H9 (cell line): ENCODE results near the gene PATL1. TPM values are rescaled to one million over a fixed set of nuclear protein-coding genes. Genes with fewer than 3 reads are reported as not detected.

Experiments used
- DNase-seq: peaks from one replicate; pipeline ENCODE4 v3.0.0-alpha.2; 2017
- H2AFZ ChIP-seq: one replicate; pipeline ENCODE4 v1.6.1; 2013; ENCODE audit warnings: mild to moderate bottlenecking, low read length, control low read depth, moderate library complexity
- H2AK5ac ChIP-seq: 2 replicates; pipeline ENCODE4 v1.6.1; 2013; ENCODE audit warnings: low read length, control low read depth, mixed read lengths; ENCODE audit not compliant: insufficient read length
- H2BK120ac ChIP-seq: one replicate; pipeline ENCODE4 v1.6.1; 2013; ENCODE audit warnings: low read depth, mild to moderate bottlenecking, low read length, control low read depth, inconsistent platforms; ENCODE audit not compliant: poor library complexity, severe bottlenecking
- H2BK12ac ChIP-seq: 2 replicates; pipeline ENCODE4 v1.6.1; 2013; ENCODE audit warnings: low read length, control low read depth, mixed read lengths, low read depth; ENCODE audit not compliant: insufficient read length
- H2BK15ac ChIP-seq: 2 replicates; pipeline ENCODE4 v1.6.1; 2013; ENCODE audit warnings: low read depth, low read length, control low read depth
- H2BK20ac ChIP-seq: one replicate; pipeline ENCODE4 v1.6.1; 2013; ENCODE audit warnings: low read depth, mild to moderate bottlenecking, low read length, control low read depth, inconsistent platforms; ENCODE audit not compliant: poor library complexity, severe bottlenecking
- H2BK5ac ChIP-seq: 2 replicates; pipeline ENCODE4 v1.6.1; 2013; ENCODE audit warnings: low read length, control low read depth, mixed read lengths; ENCODE audit not compliant: insufficient read length
- H3K14ac ChIP-seq: 2 replicates; pipeline ENCODE4 v1.6.1; 2013; ENCODE audit warnings: low read length, control low read depth; ENCODE audit not compliant: insufficient read depth
- H3K18ac ChIP-seq: 2 replicates; pipeline ENCODE4 v1.6.1; 2013; ENCODE audit warnings: low read depth, mild to moderate bottlenecking, mixed read lengths, low read length, control low read depth; ENCODE audit not compliant: insufficient read length
- H3K23ac ChIP-seq: 2 replicates; pipeline ENCODE4 v1.6.1; 2013; ENCODE audit warnings: low read length, control low read depth, mixed read lengths, low read depth; ENCODE audit not compliant: insufficient read length
- H3K23me2 ChIP-seq: 2 replicates; pipeline ENCODE4 v1.6.1; 2013; ENCODE audit warnings: low read depth, mild to moderate bottlenecking, mixed read lengths, low read length, control low read depth; ENCODE audit not compliant: insufficient read length, poor library complexity, severe bottlenecking
- H3K27ac ChIP-seq: 2 replicates; pipeline ENCODE4 v1.5.1; 2013; ENCODE audit warnings: low read length, control low read depth, mixed read lengths, low read depth; ENCODE audit not compliant: insufficient read length
- H3K27me3 ChIP-seq: 2 replicates; pipeline ENCODE4 v1.6.1; 2013; ENCODE audit warnings: low read length, control low read depth, inconsistent platforms; ENCODE audit not compliant: insufficient read depth
- H3K4ac ChIP-seq: 2 replicates; pipeline ENCODE4 v1.6.1; 2013; ENCODE audit warnings: low read depth, mild to moderate bottlenecking, control low read depth, inconsistent platforms, low read length, moderate library complexity
- H3K4me1 ChIP-seq: 2 replicates; pipeline ENCODE4 v1.6.1; 2013; ENCODE audit warnings: low read length, control low read depth, inconsistent platforms; ENCODE audit not compliant: insufficient read depth
- H3K4me2 ChIP-seq: 2 replicates; pipeline ENCODE4 v1.6.1; 2013; ENCODE audit warnings: low read length, control low read depth, mixed read lengths; ENCODE audit not compliant: insufficient read length, insufficient read depth
- H3K56ac ChIP-seq: 2 replicates; pipeline ENCODE4 v1.6.1; 2013; ENCODE audit warnings: low read depth, mild to moderate bottlenecking, mixed read lengths, low read length, control low read depth; ENCODE audit not compliant: insufficient read length
- H3K79me1 ChIP-seq: 2 replicates; pipeline ENCODE4 v1.6.1; 2013; ENCODE audit warnings: low read depth, mild to moderate bottlenecking, moderate library complexity, low read length, control low read depth, inconsistent platforms; ENCODE audit not compliant: insufficient read depth, poor library complexity, severe bottlenecking
- H3K79me2 ChIP-seq: 2 replicates; pipeline ENCODE4 v1.6.1; 2013; ENCODE audit warnings: low read length, control low read depth, inconsistent platforms; ENCODE audit not compliant: insufficient read depth
- H3K9ac ChIP-seq: 2 replicates; pipeline ENCODE4 v1.6.1; 2013; ENCODE audit warnings: low read length, control low read depth, mixed read lengths; ENCODE audit not compliant: insufficient read length; ENCODE audit errors: extremely low read depth
- H3K9me3 ChIP-seq: one replicate; pipeline ENCODE4 v1.6.1; 2013; ENCODE audit warnings: low read depth, low read length, inconsistent platforms; ENCODE audit not compliant: control insufficient read depth
- H3T11ph ChIP-seq: one replicate; pipeline ENCODE4 v1.6.1; 2013; ENCODE audit warnings: mild to moderate bottlenecking, low read length, control low read depth, inconsistent platforms
- H4K20me1 ChIP-seq: one replicate; pipeline ENCODE4 v1.6.1; 2013; ENCODE audit not compliant: control insufficient read depth, insufficient read length, insufficient read depth
- H4K5ac ChIP-seq: 2 replicates; pipeline ENCODE4 v1.6.1; 2013; ENCODE audit warnings: low read depth, mild to moderate bottlenecking, mixed read lengths, low read length, control low read depth; ENCODE audit not compliant: insufficient read length
- H4K8ac ChIP-seq: replicated peaks from 2 replicates; pipeline ENCODE4 v1.6.1; 2013; ENCODE audit warnings: low read length, control low read depth, mixed read lengths, low read depth; ENCODE audit not compliant: insufficient read length
- H4K91ac ChIP-seq: 2 replicates; pipeline ENCODE4 v1.6.1; 2013; ENCODE audit warnings: low read depth, mild to moderate bottlenecking, moderate library complexity, mixed read lengths, low read length, control low read depth; ENCODE audit not compliant: insufficient read length
- H3K27ac Mint-ChIP-seq, 3 experiments: 2 replicates in 2 of 3; 3 replicates in 1 of 3; pipeline ENCODE4 v1.8.0; 2020 to 2021; ENCODE audit warnings: mixed read lengths in 3 of 3, mild to moderate bottlenecking in 1 of 3, moderate library complexity in 1 of 3
- H3K27me3 Mint-ChIP-seq: 2 replicates; pipeline ENCODE4 v1.8.0; 2021; ENCODE audit warnings: low read depth, mild to moderate bottlenecking, moderate library complexity, mixed read lengths
- H3K36me3 Mint-ChIP-seq, 3 experiments: 2 replicates in 2 of 3; 3 replicates in 1 of 3; pipeline ENCODE4 v1.8.0; 2020 to 2021; ENCODE audit warnings: low read depth in 3 of 3, mixed read lengths in 3 of 3; ENCODE audit not compliant: insufficient read depth in 1 of 3
- H3K4me1 Mint-ChIP-seq, 2 experiments: 2 replicates each; pipeline ENCODE4 v1.8.0; 2020; ENCODE audit warnings: mixed read lengths in 2 of 2
- H3K4me3 Mint-ChIP-seq, 2 experiments: 2 replicates in 1 of 2; 3 replicates in 1 of 2; pipeline ENCODE4 v1.8.0; 2020 to 2021; ENCODE audit warnings: mild to moderate bottlenecking in 2 of 2, mixed read lengths in 2 of 2, moderate library complexity in 1 of 2
- H3K9me3 Mint-ChIP-seq, 2 experiments: 2 replicates in 1 of 2; 3 replicates in 1 of 2; pipeline ENCODE4 v1.8.0; 2020; ENCODE audit warnings: mild to moderate bottlenecking in 2 of 2, mixed read lengths in 2 of 2, moderate library complexity in 1 of 2
- WGBS: extraction: QIAGEN DNeasy Blood & Tissue Kit; methylation state at CpG from one replicate; pipeline ENCODE4 v1.1.7; 2013; ENCODE audit warnings: missing lambda C conversion rate, low lambda C conversion rate, mixed read lengths; ENCODE audit not compliant: insufficient read length; ENCODE audit errors: extremely low coverage; 5-methylcytosine and 5-hydroxymethylcytosine counted together
- total RNA-seq: library from RNA; stranded (reverse); gene quantifications from 2 replicates; pipeline ENCODE4 v1.2.1, GENCODE V29; 2021
- TF ChIP-seq, protein P1 (sequence below): fragments of 200-600 bp; sonication (generic); conservative IDR thresholded peaks from 3 replicates; pipeline ENCODE4 v1.8.0; 2021; ENCODE audit warnings: antibody characterized with exemption, mild to moderate bottlenecking

Gene PATL1
- total RNA-seq, 1 experiment from 2014 or later, result 31.4 TPM

DNA sequence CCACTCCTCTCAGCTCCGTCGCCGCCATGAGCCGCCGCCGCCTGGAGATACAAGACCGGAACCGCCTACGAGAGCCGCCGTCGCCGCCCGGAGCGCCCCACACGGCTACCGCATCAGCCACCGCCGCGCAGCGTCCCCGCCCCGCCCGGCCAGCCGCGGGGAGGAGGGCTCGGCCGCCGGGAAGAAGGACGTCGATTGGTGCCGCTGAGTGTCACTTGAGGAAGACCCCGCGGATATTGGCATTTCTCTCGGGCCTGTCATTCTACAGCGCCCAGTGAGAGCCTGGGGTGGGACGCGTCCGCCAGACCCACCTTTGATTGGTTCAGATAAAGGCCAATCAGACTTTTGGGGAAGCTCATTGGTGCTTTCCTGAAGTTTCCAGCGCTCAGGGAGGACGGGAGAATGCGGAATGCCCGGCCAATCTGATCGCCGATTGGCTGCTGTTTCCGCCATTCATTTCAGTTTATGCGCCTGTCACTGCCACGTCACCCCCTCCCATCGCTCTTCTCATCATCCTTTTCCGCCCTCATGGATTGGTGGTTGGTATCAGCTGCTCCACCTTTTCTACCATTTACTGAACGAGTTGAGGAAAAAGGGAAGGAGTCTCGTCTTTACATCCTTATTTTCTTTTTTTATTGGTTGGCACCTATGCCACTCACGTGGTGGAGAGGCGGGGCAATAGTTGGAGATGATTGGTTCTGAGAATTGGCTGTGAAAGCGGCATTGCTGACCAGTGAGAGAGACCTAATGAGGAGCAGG lies 53.0 kb downstream of the PATL1 start, which contains the start of gene OSBP:
Gene OSBP, minus strand, starts transcription at position 138 of the 759 bp plus-strand sequence. Its CDS starts 110 bp downstream, at position 28.
- Mint-ChIP-seq H3K27me3 (no peaks in the 10 kb centered on the region), H3K27ac (peak within 1 kb of the TSS; percentile 99 to 100 (median 99)), H3K4me1 (peaks cover 14 to 16% of the 10 kb centered on the region in 2 experiments), H3K9me3 (no peaks in the 10 kb centered on the region; a peak in 1 of 5 replicates), H3K4me3 (peak within 1 kb of the TSS; percentile 89 to 93), H3K36me3 (peaks cover 0 to 13% (median 6%) of the 10 kb centered on the region in 3 experiments; a peak in 4 of 7 replicates)
- Histone ChIP-seq H3K27me3 (no peaks in the 10 kb centered on the region), H2BK5ac (no peak within 1 kb of the TSS), H3K56ac (no peak within 1 kb of the TSS), H3K9ac (peak within 1 kb of the TSS; percentile 74), H2BK120ac (no peak within 1 kb of the TSS), H3T11ph (no peak within 1 kb of the TSS), H2AFZ (peak within 1 kb of the TSS; percentile 87), H3K79me2 (peaks cover 16% of the 10 kb centered on the region; the same call in 1 of the 2 replicates), H3K27ac (peak within 1 kb of the TSS; percentile 61), H2BK20ac (no peak within 1 kb of the TSS), H3K23me2 (peaks cover 10% of the 10 kb centered on the region), H3K14ac (no peak within 1 kb of the TSS), H3K4ac (no peak within 1 kb of the TSS), H2AK5ac (no peak within 1 kb of the TSS), H4K5ac (no peak within 1 kb of the TSS), H3K4me1 (peaks cover 2% of the 10 kb centered on the region; the same call in 1 of the 2 replicates), H4K20me1 (no peaks in the 10 kb centered on the region), H3K18ac (peak within 1 kb of the TSS; percentile 23), H3K23ac (no peak within 1 kb of the TSS), H3K79me1 (peaks cover 3% of the 10 kb centered on the region), H2BK12ac (no peak within 1 kb of the TSS), H4K91ac (no peak within 1 kb of the TSS), H3K4me2 (peak within 1 kb of the TSS; percentile 92), H4K8ac (no peak within 1 kb of the TSS), H2BK15ac (no peak within 1 kb of the TSS), H3K9me3 (no peaks in the 10 kb centered on the region)
- TF ChIP-seq, protein P1, sequence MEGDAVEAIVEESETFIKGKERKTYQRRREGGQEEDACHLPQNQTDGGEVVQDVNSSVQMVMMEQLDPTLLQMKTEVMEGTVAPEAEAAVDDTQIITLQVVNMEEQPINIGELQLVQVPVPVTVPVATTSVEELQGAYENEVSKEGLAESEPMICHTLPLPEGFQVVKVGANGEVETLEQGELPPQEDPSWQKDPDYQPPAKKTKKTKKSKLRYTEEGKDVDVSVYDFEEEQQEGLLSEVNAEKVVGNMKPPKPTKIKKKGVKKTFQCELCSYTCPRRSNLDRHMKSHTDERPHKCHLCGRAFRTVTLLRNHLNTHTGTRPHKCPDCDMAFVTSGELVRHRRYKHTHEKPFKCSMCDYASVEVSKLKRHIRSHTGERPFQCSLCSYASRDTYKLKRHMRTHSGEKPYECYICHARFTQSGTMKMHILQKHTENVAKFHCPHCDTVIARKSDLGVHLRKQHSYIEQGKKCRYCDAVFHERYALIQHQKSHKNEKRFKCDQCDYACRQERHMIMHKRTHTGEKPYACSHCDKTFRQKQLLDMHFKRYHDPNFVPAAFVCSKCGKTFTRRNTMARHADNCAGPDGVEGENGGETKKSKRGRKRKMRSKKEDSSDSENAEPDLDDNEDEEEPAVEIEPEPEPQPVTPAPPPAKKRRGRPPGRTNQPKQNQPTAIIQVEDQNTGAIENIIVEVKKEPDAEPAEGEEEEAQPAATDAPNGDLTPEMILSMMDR, result no peak
- WGBS, result no CpG with 5 or more reads among the region's 55 CpGs
- peak; percentile 100 for DNase-seq
